ENCODE measurements around the gene PAPOLA.
A peak's percentile ranks its signal among the peaks of the same experiment; 100 is the strongest.

PAPOLA gene

GRCh38 chr14:96587823-96588385 lies 85.7 kb downstream of the PAPOLA start:
- H3K4me3 ChIP-seq (ENCODE audit: low read depth, low read length) = no peak overlapping the region
- DNase-seq (ENCODE audit: low read depth) = no peak
- TF ChIP-seq CTCF (conservative IDR thresholded peaks at IDR 0.05; ENCODE audit: low read depth, low read length) = no peak

GRCh38 chr14:96588410-96589257 lies 86.5 kb downstream of the PAPOLA start:
- no peak for TF ChIP-seq CTCF (conservative IDR thresholded peaks at IDR 0.05; ENCODE audit: low read depth, low read length)
- DNase-seq (ENCODE audit: low read depth) = no peak
- no peak overlapping the region for H3K4me3 ChIP-seq (ENCODE audit: low read depth, low read length)

GRCh38 chr14:96589577-96589976 lies 87.4 kb downstream of the PAPOLA start:
- TF ChIP-seq CTCF (conservative IDR thresholded peaks at IDR 0.05; ENCODE audit: low read depth, low read length) = no peak
- H3K4me3 ChIP-seq (ENCODE audit: low read depth, low read length) = no peak overlapping the region
- DNase-seq (ENCODE audit: low read depth) = no peak

GRCh38 chr14:96590190-96590864 lies 88.1 kb downstream of the PAPOLA start:
- no peak for DNase-seq (ENCODE audit: low read depth)

GRCh38 chr14:96592591-96593386 lies 90.6 kb downstream of the PAPOLA start:
- DNase-seq (ENCODE audit: low read depth) = peak; percentile 35
- H3K4me3 ChIP-seq (ENCODE audit: low read depth, low read length) = peak overlapping the region; percentile 42
- no peak for TF ChIP-seq CTCF (conservative IDR thresholded peaks at IDR 0.05; ENCODE audit: low read depth, low read length)

More at GRCh38 chr14:96590190-96590864, 88.1 kb downstream of the PAPOLA start:
- no peak overlapping the region for H3K4me3 ChIP-seq (ENCODE audit: low read depth, low read length)
- TF ChIP-seq CTCF (conservative IDR thresholded peaks at IDR 0.05; ENCODE audit: low read depth, low read length) = no peak

- no peak for TF ChIP-seq CTCF (conservative IDR thresholded peaks at IDR 0.05; ENCODE audit: low read depth, low read length)
- no peak for DNase-seq (ENCODE audit: low read depth)
These were observed 92.8 kb downstream of the PAPOLA start for GRCh38 chr14:96594961-96595360.

More at GRCh38 chr14:96594961-96595360, 92.8 kb downstream of the PAPOLA start:
- no peak overlapping the region for H3K4me3 ChIP-seq (ENCODE audit: low read depth, low read length)
